ENCODE measurements around the gene ATXN7L1. TPM values are rescaled to one million over a fixed set of nuclear protein-coding genes. Genes with fewer than 3 reads are reported as not detected.

The ATXN7L1 gene
- total RNA-seq, result 12.9 TPM
- long read RNA-seq, partial matches to known transcripts, result 4 of 16 reads
- long read RNA-seq, other reads (novel, unspliced or antisense), result 9 of 16 reads

DNA sequence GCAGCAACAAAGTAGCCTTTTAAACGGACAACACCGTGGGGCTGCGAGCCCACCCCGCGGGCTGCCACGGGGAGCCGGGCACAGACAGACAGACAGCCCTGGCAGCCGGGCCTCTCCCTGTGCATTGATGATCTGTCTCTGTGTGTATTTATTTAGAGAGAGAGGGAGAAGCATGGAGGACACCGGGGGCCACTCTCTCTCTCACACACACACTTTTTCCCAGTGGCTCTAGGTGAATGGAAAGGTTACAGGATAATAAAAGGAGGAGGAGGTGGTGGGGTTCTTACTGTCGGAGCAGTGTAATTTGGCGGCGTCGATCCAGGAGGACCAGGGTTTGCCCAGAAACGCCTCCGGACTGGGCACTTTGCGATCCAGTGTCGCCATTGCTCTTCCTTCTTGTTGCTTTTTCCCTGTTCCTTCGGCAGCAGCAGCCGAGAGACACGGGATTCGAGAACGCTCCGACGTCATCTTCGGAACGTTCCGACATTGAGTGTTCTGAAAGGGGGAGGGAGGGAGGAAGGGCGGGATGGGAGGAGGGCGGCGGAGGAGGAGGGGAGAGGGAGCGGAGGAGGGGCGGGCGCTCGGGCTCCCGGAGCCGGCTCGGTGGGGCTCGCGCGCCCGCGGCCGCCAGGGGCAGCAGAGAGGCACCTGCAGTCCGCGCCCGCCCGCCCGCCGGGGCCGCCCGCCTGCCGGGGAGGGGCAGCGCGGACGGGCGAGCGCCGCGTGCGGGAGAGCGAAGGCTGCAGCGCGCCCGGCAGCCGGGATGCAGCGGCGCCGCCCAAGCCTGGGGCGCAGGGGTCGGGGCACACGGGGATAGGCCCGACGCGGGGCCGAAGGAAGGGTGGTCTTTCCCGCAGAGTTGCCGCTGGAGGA is at the start of gene ATXN7L1:
Gene ATXN7L1 (minus strand): TSS at position 509 of the 873 bp plus-strand sequence. CDS start 41 bp downstream, at position 468.
- H3K36me3 ChIP-seq, result no peaks in the 10 kb centered on the region
- intact Hi-C loops (cut with DNase I), result no loop called here
- TF ChIP-seq CTCF (IDR thresholded peaks at IDR 0.05), result peak; percentile 36

DNA sequence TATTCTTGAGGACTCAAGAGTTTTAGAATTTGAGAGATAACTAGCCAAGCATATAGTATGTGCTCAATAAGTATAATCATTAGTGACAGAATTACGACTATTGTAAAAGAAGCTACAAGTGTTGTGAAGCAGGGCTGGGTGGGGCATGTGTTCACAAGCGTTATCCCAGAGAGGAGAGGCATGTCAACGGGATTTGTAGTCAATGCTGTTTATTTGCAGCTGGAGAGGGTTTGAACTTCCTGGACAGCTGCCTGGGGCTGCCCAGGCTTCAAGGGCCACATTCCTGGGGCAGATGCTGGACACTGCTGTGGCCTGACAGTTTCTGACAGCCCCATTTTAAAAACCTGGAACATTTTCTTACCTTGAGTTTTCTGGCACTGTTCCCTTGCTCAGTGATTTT is 49.7 kb upstream of the ATXN7L1 start:
- no peak for TF ChIP-seq CTCF (IDR thresholded peaks at IDR 0.05)
- Histone ChIP-seq H3K27ac (no peak overlapping the region), H3K36me3 (no peaks in the 10 kb centered on the region), H3K27me3 (no peaks in the 10 kb centered on the region), H3K4me3 (no peak overlapping the region), H3K9me3 (peaks cover 8% of the 10 kb centered on the region), H3K4me1 (no peaks in the 10 kb centered on the region)
- intact Hi-C loops (cut with DNase I), result no loop called here
- DNase-seq (no peak), ATAC-seq (no peak)

More for the DNA sequence above, at the start of gene ATXN7L1:
- ATAC-seq (peak; percentile 99), DNase-seq (peak; percentile 96)
- peak within 1 kb of the TSS; percentile 71 for H3K4me3 ChIP-seq
- no peaks in the 10 kb centered on the region for H3K4me1 ChIP-seq
- peak within 1 kb of the TSS; percentile 86 for H3K27ac ChIP-seq
- no peaks in the 10 kb centered on the region for H3K27me3 ChIP-seq
- H3K9me3 ChIP-seq, result no peaks in the 10 kb centered on the region

DNA sequence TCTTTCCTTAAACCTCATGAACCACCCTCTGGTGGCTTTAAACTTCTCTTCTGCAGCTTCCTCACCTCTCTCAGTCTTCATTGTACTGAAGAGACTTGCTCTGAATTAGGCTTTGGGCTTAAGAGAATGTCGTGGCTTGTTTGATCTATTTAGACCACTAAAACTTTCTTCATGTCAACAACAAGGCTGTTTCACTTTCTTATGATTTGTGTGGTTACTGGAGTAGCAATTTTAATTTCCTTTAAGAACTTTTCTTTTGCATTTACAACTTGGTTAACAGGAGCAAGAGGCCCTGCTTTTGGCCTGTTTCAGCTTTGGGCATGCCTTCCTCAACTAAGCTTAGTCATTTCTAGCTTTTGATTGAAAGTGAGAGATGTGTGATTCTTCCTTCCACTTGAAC is 48.5 kb upstream of the ATXN7L1 start:
- DNase-seq (no peak), ATAC-seq (no peak)
- intact Hi-C loops (cut with DNase I), result no loop called here
- H3K27me3 ChIP-seq, result no peaks in the 10 kb centered on the region
- TF ChIP-seq CTCF (IDR thresholded peaks at IDR 0.05), result no peak
- peaks cover 8% of the 10 kb centered on the region for H3K9me3 ChIP-seq
- H3K36me3 ChIP-seq, result no peaks in the 10 kb centered on the region
- no peaks in the 10 kb centered on the region for H3K4me1 ChIP-seq
- H3K27ac ChIP-seq, result no peak overlapping the region
- no peak overlapping the region for H3K4me3 ChIP-seq

DNA sequence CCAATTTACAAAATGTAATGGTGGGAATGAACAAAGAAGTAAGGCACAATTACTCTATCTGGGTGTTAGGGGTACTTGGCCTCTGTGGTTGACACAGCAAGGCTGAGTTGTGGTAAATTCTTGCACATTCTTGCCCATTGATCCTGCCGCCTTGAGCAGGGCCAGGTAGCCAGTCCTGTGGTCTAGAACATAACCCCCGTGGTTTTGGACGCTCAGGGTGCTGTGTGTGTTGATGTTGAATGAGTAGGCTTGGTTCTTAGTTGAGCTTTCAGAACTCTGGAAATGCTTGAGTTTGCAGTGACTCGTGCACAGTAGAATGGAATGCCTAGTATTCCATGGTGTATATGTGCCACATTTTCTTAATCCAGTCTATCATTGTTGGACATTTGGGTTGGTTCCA is 44.4 kb upstream of the ATXN7L1 start:
- no peaks in the 10 kb centered on the region for H3K27me3 ChIP-seq
- DNase-seq (no peak), ATAC-seq (no peak)
- H3K27ac ChIP-seq, result no peak overlapping the region
- H3K4me1 ChIP-seq, result no peaks in the 10 kb centered on the region
- peaks cover 8% of the 10 kb centered on the region for H3K9me3 ChIP-seq
- H3K36me3 ChIP-seq, result no peaks in the 10 kb centered on the region
- TF ChIP-seq CTCF (IDR thresholded peaks at IDR 0.05), result no peak
- no peak overlapping the region for H3K4me3 ChIP-seq
- intact Hi-C loops (cut with DNase I), result no loop called here

- ATAC-seq (no peak), DNase-seq (no peak)
- Histone ChIP-seq H3K36me3 (no peaks in the 10 kb centered on the region), H3K4me1 (no peaks in the 10 kb centered on the region), H3K4me3 (no peak overlapping the region), H3K9me3 (no peaks in the 10 kb centered on the region), H3K27ac (no peak overlapping the region), H3K27me3 (no peaks in the 10 kb centered on the region)
- intact Hi-C loops (cut with DNase I), result no loop called here
- TF ChIP-seq CTCF (IDR thresholded peaks at IDR 0.05), result no peak
Measured at GRCh38 chr7:105917659-105918058, 41.3 kb upstream of the ATXN7L1 start.

All from upper lobe of right lung (tissue), 1 donor.